ENCODE data around the gene SF3B4.
"Not testable (repeated sequence)": the region's sequence is repeated elsewhere in the genome, so short reads cannot be mapped to it uniquely, and the experiment has no call there.

The SF3B4 gene

DNA sequence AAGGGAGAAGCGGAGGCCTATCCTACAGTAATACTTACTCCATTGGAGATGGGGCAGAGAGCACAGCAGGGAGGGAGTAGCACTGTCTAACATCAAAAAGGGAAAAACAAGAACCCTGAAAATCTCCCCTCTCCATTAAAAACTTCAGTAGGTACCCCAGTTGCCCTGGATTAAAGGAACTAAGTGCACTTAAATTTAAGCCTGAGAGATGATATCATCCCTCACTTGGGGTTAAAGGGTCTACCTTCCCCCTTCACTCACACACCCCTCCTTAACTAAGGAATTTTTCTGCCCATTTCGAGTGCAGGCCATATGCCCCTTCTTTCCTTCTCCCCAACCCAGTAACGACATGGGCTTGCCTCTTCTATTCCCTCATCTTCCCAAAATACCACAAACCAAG is 12.8 kb upstream of the SF3B4 start:
- Mint-ChIP-seq H3K27me3 (no peaks in the 10 kb centered on the region), H3K27ac (peak overlapping the region; percentile 19), H3K4me3 (no peak overlapping the region), H3K9me3 (ENCODE audit: low read depth) (no peaks in the 10 kb centered on the region), H3K4me1 (ENCODE audit: low read depth) (peaks cover 26% of the 10 kb centered on the region), H3K36me3 (peaks cover 4% of the 10 kb centered on the region)

DNA sequence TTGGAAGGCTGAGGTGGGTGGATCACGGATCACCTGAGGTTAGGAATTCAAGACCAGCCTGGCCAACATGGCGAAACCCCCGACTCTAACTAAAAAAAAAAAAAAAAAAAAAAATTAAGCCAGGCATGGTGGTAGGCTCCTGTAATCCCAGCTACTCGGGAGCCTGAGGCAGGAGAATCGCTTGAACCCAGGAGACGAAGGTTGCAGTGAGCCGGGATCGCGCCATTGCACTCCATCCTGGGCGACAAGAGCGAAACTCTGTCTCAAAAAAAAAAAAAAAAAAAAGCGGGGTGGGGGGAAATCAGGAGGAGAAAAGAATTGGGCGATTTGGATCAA is 11.0 kb upstream of the SF3B4 start:
- H3K27me3 Mint-ChIP-seq; H3K27ac Mint-ChIP-seq; H3K9me3 Mint-ChIP-seq (ENCODE audit: low read depth); H3K36me3 Mint-ChIP-seq: not testable (repeated sequence)
- peak overlapping the region; percentile 28 for H3K4me3 Mint-ChIP-seq
- H3K4me1 Mint-ChIP-seq (ENCODE audit: low read depth): peaks cover 26% of the 10 kb centered on the region

DNA sequence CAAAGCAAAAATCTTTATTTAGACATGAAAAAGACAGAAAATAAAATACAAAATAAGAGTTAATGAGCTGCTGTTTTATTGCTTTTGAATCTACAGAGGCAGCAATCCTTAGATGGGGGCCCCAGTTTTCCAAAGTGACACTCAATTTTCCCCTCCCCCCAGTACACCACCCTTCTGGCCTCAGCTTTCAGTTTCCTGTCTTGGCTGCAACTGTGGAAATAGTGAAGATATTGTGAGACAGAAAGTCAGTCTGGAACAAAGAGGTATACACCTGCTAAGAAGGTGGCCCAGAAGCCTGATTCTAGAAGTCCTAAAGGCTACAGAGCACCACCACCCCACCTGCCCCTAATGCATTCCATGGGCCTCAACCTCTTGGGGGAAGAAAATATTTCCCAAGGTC is 10.2 kb upstream of the SF3B4 start:
- H3K27ac Mint-ChIP-seq: no peak overlapping the region

DNA sequence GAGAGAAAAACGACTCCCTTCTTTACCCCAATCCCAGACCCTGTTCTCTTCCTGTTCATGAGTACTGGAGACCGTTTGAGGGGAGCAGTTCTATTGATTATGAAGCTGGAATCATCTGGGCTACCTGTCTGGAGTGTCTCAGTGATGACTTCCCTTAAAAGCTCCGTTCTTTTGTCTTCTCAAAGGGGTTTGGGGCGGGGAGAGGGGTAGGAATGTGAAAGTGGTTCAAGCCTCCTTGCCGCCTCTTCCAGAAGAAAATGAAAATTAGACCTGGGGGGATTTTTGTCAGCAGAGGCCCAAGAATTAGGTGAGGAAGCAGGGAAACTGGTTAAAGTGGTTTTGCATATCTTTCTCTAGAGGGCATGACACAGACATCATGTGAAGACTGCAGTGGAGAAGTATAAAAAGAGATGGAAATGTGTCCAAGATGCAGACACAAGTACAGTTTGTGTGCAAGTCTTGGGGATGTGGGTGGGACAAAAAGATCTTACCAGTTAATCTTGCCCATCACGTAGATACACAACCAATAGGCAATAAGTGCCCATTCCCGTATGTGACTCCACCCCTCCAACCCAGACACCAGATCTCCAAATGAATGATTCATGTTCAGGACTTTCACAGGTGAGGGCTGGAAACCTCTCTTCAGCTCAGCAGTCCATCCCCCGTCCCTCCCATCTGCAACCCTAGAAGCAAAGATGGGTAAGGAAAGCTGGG is 9.5 kb upstream of the SF3B4 start:
- H3K4me1 Mint-ChIP-seq (ENCODE audit: low read depth): peaks cover 22% of the 10 kb centered on the region
- H3K27ac Mint-ChIP-seq: peak overlapping the region; percentile 61

More for the DNA sequence above, 10.2 kb upstream of the SF3B4 start:
- peaks cover 22% of the 10 kb centered on the region for H3K4me1 Mint-ChIP-seq (ENCODE audit: low read depth)
- no peaks in the 10 kb centered on the region for H3K9me3 Mint-ChIP-seq (ENCODE audit: low read depth)
- H3K27me3 Mint-ChIP-seq: no peaks in the 10 kb centered on the region
- peak overlapping the region; percentile 41 for H3K4me3 Mint-ChIP-seq
- H3K36me3 Mint-ChIP-seq: no peaks in the 10 kb centered on the region

DNA sequence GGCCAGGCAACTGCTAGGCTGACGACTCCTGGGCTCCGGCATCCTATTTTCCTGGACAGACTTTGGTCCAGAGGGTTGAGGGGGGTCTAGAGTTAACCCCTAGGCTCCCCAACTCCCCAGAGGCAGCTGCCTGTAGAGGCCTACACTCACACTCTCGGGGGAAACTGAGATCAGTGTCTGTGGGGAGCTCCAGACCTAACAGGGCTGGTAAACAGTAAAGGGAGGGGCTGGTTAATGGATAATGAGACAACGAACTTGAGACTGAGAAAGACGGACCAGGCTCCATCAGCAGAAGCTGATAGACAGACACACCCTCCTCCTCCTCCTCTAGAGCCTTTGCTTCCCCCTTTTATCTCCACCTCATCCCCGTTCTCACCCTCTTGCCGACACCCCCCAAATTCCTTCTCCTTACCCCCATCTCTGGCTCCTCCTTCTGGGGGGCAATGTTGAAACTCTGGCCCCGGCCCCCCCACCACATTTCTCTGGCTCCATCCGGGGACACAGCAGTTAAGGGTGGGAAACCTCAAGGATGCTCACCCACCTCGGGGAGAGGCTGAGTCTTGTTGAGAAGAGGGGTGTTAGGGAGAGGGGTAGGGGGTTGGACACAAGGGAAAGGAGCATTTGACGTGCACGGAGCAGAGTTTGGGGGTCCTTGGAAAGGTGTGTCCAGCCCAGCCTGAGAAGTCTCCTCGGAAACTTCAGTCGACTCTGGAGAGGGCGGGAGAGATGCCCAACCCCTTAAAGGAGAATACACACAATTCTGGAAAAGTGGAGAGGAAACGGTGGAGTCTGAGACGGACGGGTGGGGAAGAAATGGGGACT is 8.8 kb upstream of the SF3B4 start, which contains the start of gene MTMR11:
Gene MTMR11, minus strand, starts transcription at position 710 of the 822 bp plus-strand sequence. Its CDS starts 232 bp downstream, at position 478.
- Mint-ChIP-seq H3K9me3 (ENCODE audit: low read depth) (no peaks in the 10 kb centered on the region), H3K36me3 (no peaks in the 10 kb centered on the region), H3K4me3 (peak within 1 kb of the TSS; percentile 41), H3K27ac (peak within 1 kb of the TSS; percentile 61), H3K4me1 (ENCODE audit: low read depth) (peaks cover 23% of the 10 kb centered on the region), H3K27me3 (no peaks in the 10 kb centered on the region)

More for the DNA sequence above, 9.5 kb upstream of the SF3B4 start:
- peak overlapping the region; percentile 41 for H3K4me3 Mint-ChIP-seq
- no peaks in the 10 kb centered on the region for H3K36me3 Mint-ChIP-seq
- no peaks in the 10 kb centered on the region for H3K9me3 Mint-ChIP-seq (ENCODE audit: low read depth)
- H3K27me3 Mint-ChIP-seq: no peaks in the 10 kb centered on the region

DNA sequence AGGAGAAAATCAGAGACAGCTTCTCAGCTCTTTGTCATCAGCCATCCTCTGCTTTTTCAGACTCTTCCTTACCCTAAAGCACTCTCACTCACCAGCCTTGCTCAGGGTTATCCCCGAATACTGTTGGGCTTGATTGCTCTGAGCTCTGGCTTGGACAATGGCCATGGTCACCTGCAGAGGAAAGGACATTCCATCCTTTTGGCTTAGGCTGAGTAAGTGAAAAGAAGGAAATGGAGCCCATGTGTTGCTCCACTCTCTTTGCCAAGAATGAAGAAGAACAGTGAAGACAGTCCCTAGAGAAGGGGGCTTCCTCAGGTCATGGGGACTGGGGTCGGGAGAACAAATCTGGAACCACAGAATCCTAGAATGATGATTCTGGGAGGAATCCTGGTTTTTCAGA is 6.8 kb upstream of the SF3B4 start:
- H3K27me3 Mint-ChIP-seq: no peaks in the 10 kb centered on the region
- H3K36me3 Mint-ChIP-seq: no peaks in the 10 kb centered on the region
- peaks cover 21% of the 10 kb centered on the region for H3K4me1 Mint-ChIP-seq (ENCODE audit: low read depth)
- no peak overlapping the region for H3K4me3 Mint-ChIP-seq
- H3K27ac Mint-ChIP-seq: no peak overlapping the region
- H3K9me3 Mint-ChIP-seq (ENCODE audit: low read depth): no peaks in the 10 kb centered on the region

DNA sequence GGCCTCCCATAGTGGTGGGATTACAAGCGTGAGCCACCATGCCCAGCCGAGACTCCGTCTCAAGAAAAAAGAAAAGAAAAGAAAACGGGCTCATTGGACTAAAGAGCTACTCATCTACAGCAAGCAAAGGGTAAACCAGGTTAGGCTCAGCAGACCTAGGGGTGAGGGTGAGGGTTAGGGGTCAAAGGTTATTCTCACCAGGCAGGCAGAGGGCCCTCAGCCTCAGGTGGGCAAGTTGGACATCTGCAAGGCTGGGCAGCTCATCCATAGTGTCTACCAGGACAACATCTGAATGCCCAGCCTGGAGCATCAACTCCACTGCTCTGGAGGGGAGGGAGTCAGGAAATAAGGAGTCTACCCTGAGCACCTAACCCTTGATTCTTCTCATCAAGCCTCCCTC is 5.6 kb upstream of the SF3B4 start:
- Mint-ChIP-seq H3K9me3 (ENCODE audit: low read depth) (no peaks in the 10 kb centered on the region), H3K4me1 (ENCODE audit: low read depth) (peaks cover 21% of the 10 kb centered on the region), H3K27ac (no peak overlapping the region), H3K4me3 (no peak overlapping the region), H3K27me3 (no peaks in the 10 kb centered on the region), H3K36me3 (no peaks in the 10 kb centered on the region)

DNA sequence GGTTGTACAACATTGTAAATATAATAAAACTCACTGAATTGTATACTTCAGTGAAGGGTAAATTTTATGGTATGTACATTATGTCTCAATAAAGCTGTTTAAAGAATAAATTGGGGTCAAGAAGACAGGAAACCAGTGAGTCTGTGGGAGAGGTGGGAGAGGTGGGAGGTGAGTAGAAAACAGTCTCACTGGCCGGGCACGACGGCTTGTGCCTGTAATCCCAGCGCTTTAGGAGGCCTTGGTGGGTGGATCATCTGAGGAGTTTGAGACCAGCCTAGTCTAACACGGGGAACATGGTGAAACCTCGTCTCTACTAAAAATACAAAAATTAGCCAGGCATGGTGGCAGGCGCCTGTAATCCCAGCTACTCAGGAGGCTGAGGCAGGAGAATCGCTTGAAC is 4.9 kb upstream of the SF3B4 start:
- no peak overlapping the region for H3K4me3 Mint-ChIP-seq
- peaks cover 20% of the 10 kb centered on the region for H3K4me1 Mint-ChIP-seq (ENCODE audit: low read depth)
- no peak overlapping the region for H3K27ac Mint-ChIP-seq
- no peaks in the 10 kb centered on the region for H3K9me3 Mint-ChIP-seq (ENCODE audit: low read depth)
- H3K27me3 Mint-ChIP-seq: no peaks in the 10 kb centered on the region
- no peaks in the 10 kb centered on the region for H3K36me3 Mint-ChIP-seq

DNA sequence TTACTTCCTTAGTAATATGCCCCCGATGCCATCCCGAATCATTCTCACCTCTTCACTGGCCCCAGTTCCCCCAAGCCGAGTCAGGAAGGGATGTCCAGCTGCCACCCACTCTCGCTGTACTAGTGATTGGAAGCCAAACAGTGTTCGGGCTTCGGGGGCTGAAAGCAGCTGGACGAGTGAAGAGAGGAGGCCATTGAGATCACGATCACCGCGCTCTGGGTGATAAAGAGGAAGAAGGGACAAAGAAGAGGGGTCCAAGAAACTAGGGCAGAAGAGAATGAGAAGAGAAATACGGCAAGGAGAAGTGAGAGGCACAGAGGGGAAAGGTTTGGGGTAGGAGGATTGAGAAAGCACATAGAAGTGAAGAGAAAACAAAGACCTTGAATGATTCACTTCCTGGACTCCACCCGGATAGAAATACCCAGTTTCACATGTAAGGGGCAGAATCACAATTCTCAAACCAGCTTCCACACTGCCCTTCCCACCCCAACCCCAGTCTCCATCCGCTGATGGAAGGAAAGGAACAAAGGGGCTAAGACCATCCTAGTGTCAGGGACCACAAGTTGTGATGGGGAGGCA is 3.7 kb upstream of the SF3B4 start:
- Mint-ChIP-seq H3K9me3 (ENCODE audit: low read depth) (no peaks in the 10 kb centered on the region), H3K27ac (no peak overlapping the region), H3K27me3 (no peaks in the 10 kb centered on the region), H3K36me3 (no peaks in the 10 kb centered on the region), H3K4me3 (no peak overlapping the region), H3K4me1 (ENCODE audit: low read depth) (peaks cover 17% of the 10 kb centered on the region)

DNA sequence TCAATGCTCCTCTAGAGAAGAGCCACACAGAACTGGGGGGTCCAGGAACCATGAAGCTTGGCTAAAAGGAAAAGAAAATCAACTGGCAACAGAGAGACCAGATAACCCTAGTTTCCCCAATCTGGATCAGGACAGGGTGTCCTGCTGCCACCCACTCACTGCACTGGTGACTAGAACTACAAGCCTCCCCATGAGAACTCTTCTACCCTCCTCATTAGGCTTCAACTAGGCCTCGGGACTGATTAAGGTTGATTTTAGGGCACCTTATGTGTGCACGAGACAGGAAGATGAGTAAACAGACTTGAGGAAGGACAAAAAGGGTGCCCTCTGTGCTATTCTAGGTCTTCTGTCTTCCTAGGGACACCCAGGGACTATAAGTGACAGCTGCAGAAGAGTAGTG is 2.3 kb upstream of the SF3B4 start:
- H3K27ac Mint-ChIP-seq: peak overlapping the region; percentile 16
- H3K4me1 Mint-ChIP-seq (ENCODE audit: low read depth): peaks cover 30% of the 10 kb centered on the region
- no peaks in the 10 kb centered on the region for H3K9me3 Mint-ChIP-seq (ENCODE audit: low read depth)
- H3K4me3 Mint-ChIP-seq: no peak overlapping the region
- peaks cover 7% of the 10 kb centered on the region for H3K36me3 Mint-ChIP-seq
- H3K27me3 Mint-ChIP-seq: no peaks in the 10 kb centered on the region

DNA sequence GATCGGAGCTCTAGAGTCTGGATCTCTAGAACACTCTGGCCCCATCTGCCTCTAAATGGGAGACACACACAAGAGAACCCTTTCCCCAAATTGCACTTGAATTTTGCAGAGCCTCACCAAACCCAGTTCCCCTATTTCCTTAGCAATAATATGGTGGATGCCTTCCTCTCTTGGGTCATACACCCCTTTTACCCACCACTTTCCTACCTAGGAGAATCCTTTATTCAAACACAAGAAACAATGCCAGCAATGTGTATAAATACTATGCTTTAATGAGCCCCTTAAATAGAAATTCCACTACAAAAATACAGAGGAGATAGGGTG is 760 bp upstream of the SF3B4 start:
- H3K9me3 Mint-ChIP-seq (ENCODE audit: low read depth): no peaks in the 10 kb centered on the region
- H3K36me3 Mint-ChIP-seq: peaks cover 16% of the 10 kb centered on the region
- H3K27ac Mint-ChIP-seq: peak overlapping the region; percentile 95
- H3K27me3 Mint-ChIP-seq: no peaks in the 10 kb centered on the region
- peak overlapping the region; percentile 98 for H3K4me3 Mint-ChIP-seq
- H3K4me1 Mint-ChIP-seq (ENCODE audit: low read depth): peaks cover 37% of the 10 kb centered on the region

DNA sequence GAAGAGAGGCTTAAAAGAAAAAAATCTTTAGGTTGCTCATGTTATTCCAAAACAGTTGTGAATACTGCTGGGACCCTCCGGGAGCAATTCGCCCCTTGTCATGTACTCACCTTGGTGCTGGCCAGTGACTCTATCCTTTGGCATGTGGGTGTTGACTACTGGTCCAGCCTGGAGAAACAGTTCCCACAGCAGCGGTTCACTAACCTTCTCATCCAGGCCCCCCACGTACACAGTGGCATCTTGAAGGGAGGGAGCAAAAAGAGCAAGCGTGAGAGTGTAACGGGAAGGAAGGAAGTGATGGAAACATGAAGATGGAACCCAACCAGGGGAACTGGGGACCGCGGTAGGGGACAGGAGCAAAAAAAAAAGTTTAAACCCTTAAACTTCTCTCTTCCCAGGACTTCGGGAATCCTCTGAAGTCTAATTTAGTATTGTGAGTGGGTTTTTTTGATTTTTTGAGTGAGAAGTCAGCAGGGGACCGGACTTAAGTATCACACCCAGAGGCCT is 494 bp downstream of the SF3B4 start:
- Mint-ChIP-seq H3K27me3 (no peaks in the 10 kb centered on the region), H3K4me1 (ENCODE audit: low read depth) (peaks cover 40% of the 10 kb centered on the region), H3K27ac (peak overlapping the region; percentile 95), H3K36me3 (peaks cover 19% of the 10 kb centered on the region), H3K4me3 (peak overlapping the region; percentile 98), H3K9me3 (ENCODE audit: low read depth) (no peaks in the 10 kb centered on the region)

DNA sequence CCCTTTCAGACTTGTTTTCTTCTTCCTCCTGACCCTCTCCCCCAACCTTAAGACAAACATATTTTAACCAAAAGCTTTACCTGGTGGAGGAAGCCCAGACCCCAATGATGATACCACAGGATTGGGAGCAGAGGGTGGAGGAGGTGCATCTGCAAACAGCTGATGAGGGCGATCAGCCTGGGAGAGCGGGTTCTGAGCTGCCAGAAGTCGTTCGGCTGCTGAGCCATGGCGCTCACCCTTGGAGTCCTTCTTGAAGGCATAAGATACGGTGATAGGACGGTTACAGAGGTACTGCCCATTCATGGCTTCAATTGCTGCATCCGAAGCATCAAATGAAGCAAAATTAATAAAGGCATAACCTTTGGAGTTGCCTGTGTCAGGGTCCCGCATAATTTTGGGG is 1.3 kb downstream of the SF3B4 start:
- Mint-ChIP-seq H3K4me3 (peak overlapping the region; percentile 98), H3K27me3 (no peaks in the 10 kb centered on the region), H3K9me3 (ENCODE audit: low read depth) (no peaks in the 10 kb centered on the region), H3K36me3 (peaks cover 25% of the 10 kb centered on the region), H3K4me1 (ENCODE audit: low read depth) (peaks cover 38% of the 10 kb centered on the region), H3K27ac (no peak overlapping the region)

DNA sequence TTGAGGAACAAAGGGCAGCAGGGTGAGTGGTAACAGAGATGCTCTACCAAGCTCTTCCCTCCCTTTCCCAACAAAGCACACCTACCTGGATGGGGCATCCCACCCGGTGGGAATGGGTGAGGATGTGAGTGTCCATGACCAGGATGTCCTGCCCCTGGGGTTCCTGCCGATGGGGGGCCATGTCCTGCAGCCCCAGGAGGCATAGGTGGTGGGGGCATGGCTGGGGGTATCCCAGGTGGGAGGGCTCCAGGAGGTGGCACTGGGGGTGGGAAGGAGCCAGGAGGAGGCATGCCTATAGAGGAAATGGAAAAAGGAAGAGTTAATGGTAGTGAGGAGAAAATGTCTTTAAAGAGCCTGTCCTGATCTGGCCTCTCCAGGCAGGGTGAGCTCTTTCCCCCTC is 1.9 kb downstream of the SF3B4 start:
- Mint-ChIP-seq H3K4me1 (ENCODE audit: low read depth) (peaks cover 37% of the 10 kb centered on the region), H3K4me3 (peak overlapping the region; percentile 98), H3K9me3 (ENCODE audit: low read depth) (no peaks in the 10 kb centered on the region), H3K27me3 (no peaks in the 10 kb centered on the region), H3K36me3 (peaks cover 25% of the 10 kb centered on the region), H3K27ac (no peak overlapping the region)

DNA sequence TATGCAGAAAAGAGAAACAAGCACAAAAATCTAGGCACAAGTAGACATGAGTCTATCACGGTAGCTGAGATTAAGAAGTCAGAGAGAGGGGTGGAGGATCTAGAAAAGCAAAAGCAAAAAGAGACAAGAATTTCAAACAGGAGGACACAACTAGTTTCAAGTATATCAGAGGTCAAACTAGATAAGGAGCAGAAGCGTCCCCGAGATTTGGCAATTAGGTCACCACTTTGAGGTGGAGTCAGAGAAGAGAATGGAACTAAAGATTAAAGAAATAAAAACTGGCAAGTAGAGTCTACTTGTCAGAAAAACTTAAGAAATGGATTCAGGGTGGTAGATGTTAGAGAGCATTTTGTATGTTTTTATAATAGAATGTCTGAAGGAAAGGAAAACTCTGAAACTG is 2.3 kb downstream of the SF3B4 start:
- no peaks in the 10 kb centered on the region for H3K27me3 Mint-ChIP-seq
- H3K9me3 Mint-ChIP-seq (ENCODE audit: low read depth): no peaks in the 10 kb centered on the region
- H3K27ac Mint-ChIP-seq: peak overlapping the region; percentile 54
- H3K4me1 Mint-ChIP-seq (ENCODE audit: low read depth): peaks cover 37% of the 10 kb centered on the region
- H3K4me3 Mint-ChIP-seq: peak overlapping the region; percentile 98
- H3K36me3 Mint-ChIP-seq: peaks cover 25% of the 10 kb centered on the region
